ENCODE measurements around the gene PRG3.

GRCh38 chr11:57374966-57375365 is 6.0 kb downstream of the PRG3 start:
- TF ChIP-seq, protein P1, sequence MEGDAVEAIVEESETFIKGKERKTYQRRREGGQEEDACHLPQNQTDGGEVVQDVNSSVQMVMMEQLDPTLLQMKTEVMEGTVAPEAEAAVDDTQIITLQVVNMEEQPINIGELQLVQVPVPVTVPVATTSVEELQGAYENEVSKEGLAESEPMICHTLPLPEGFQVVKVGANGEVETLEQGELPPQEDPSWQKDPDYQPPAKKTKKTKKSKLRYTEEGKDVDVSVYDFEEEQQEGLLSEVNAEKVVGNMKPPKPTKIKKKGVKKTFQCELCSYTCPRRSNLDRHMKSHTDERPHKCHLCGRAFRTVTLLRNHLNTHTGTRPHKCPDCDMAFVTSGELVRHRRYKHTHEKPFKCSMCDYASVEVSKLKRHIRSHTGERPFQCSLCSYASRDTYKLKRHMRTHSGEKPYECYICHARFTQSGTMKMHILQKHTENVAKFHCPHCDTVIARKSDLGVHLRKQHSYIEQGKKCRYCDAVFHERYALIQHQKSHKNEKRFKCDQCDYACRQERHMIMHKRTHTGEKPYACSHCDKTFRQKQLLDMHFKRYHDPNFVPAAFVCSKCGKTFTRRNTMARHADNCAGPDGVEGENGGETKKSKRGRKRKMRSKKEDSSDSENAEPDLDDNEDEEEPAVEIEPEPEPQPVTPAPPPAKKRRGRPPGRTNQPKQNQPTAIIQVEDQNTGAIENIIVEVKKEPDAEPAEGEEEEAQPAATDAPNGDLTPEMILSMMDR (conservative IDR thresholded peaks at IDR 0.05; ENCODE audit: low read depth, low read length) = no peak
- TF ChIP-seq RCOR1 (IDR thresholded peaks at IDR 0.05; ENCODE audit: insufficient replicate concordance, low read length) (no peak), FOS (IDR thresholded peaks at IDR 0.05; ENCODE audit: low read depth, low read length) (no peak), CEBPB (IDR thresholded peaks at IDR 0.05; ENCODE audit: low read depth, low read length) (no peak), RAD21 (IDR thresholded peaks at IDR 0.05; ENCODE audit: low read length) (no peak)

Data from IMR-90 (cell line).